Activated naive CD4-positive, alpha-beta T cell treated with anti-CD3 and anti-CD28 coated beads, Interleukin-2, amount 50 U/mL, for 72 hours (primary cell): Measurements from ENCODE around the gene DCTN2. TPM values are rescaled to one million over a fixed set of nuclear protein-coding genes. Genes with fewer than 3 reads are reported as not detected.
A peak's percentile ranks its signal among the peaks of the same experiment; 100 is the strongest.
"Not testable (repeated sequence)": the region's sequence is repeated elsewhere in the genome, so short reads cannot be mapped to it uniquely, and the experiment has no call there.

Experiments used
- ATAC-seq, 2 donors: fragments of 150-1000 bp; cut with Tn5 transposase; 2 replicates each; pipeline ENCODE4 v1.10.0; 2021; ENCODE audit warnings: mild to moderate bottlenecking in 2 of 2, moderate library complexity in 2 of 2
- DNase-seq, 2 donors: peaks; one replicate each; pipeline ENCODE4 v3.0.0; 2021 to 2022; ENCODE audit warnings: low spot score in 2 of 2
- H3K27ac Mint-ChIP-seq, 2 donors: one replicate each; pipeline ENCODE4 v1.8.0; 2022; ENCODE audit warnings: mild to moderate bottlenecking in 2 of 2, mixed read lengths in 2 of 2
- H3K36me3 Mint-ChIP-seq, 2 donors: one replicate each; pipeline ENCODE4 v1.8.0; 2022; ENCODE audit warnings: mixed read lengths in 2 of 2
- H3K9me3 Mint-ChIP-seq, 2 donors: one replicate each; pipeline ENCODE4 v1.8.0; 2022; ENCODE audit warnings: mixed read lengths in 2 of 2
- total RNA-seq, 2 donors: library from RNA; stranded (reverse); gene quantifications; one replicate each; pipeline ENCODE4 v1.2.3, GENCODE V29; 2022

The DCTN2 gene
- total RNA-seq, 2 donors from 2014 or later = 77.1 to 122 TPM

DNA sequence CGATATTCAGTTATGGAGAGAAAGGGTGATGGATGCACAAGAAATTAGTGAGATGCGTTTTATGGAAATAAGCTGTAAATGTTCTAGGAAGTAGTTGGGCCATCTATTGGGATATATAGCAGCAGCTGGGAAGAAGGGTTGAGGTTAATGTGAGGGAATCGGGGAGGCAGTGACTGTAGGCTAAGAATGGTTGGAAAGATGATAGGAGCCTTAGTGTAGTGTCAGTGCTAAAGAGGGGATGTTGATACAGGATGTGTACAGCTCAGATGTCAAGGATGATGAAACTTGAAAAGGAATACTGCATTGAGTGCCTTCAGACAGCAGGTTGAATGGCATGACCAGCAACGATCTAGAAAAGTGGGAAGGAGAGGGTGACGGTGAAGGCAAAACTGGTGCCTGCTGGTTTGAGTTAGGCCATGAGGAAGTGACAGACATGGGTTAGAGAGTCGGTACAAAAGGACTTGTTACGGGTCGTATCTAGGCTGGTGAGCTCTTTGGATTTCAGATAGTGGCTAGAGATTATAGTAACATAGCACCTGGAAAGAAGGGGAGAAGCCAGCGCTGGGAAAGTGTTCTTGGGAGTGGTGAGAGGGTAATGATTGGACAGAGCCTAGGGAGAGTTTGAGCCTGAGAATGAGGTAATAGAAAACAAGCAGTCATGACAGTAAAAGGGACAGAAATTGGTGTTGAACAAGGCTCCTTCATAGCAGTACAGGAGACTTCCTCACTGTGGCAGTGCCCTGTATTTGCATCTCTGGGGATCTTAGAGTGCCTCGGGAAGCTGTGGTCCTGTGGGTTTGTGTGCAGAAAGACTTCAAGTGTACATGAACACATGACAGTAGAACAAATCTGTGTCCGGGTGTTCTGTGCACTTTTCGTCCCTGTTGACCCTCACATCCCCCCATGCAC is 49.5 kb downstream of the DCTN2 start:
- H3K36me3 Mint-ChIP-seq = peaks cover 40 to 52% of the 10 kb centered on the region in 2 donors
- peaks cover 0 to 4% of the 10 kb centered on the region in 2 donors for H3K9me3 Mint-ChIP-seq
- ATAC-seq (no peak), DNase-seq (no peak)
- H3K27ac Mint-ChIP-seq = peak overlapping the region; percentile 6 to 65

DNA sequence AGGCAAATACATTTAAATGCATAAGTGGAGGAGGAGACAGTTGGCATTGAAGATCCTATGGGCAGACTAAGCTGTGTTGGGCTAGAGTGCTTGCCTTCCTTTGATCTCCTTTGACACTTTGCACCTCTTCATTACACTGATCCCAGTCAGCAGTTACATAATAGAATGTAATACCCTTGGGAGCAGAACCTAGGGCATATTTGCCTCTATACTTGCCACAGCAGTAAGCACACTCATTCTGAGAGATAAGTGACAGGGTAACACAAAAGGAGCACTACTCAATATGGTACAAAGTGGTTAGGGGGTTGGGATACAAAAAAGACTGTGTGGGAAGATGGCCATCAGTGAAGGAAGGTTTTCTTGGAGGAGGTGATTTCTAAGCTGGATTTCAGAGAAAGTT is 50.2 kb downstream of the DCTN2 start:
- Mint-ChIP-seq H3K36me3 (peaks cover 38 to 49% of the 10 kb centered on the region in 2 donors), H3K27ac (peak overlapping the region; percentile 6 to 53), H3K9me3 (peaks cover 0 to 4% of the 10 kb centered on the region in 2 donors)
- no peak for DNase-seq
- ATAC-seq = peak; percentile 64 to 75

GRCh38 chr12:57495051-57495701 is 51.8 kb downstream of the DCTN2 start:
- not testable (repeated sequence) for ATAC-seq, DNase-seq, H3K27ac Mint-ChIP-seq, H3K9me3 Mint-ChIP-seq
- peaks cover 34 to 50% of the 10 kb centered on the region in 2 donors for H3K36me3 Mint-ChIP-seq

- Mint-ChIP-seq H3K36me3 (peaks cover 36 to 47% of the 10 kb centered on the region in 2 donors), H3K9me3 (no peaks in the 10 kb centered on the region), H3K27ac (peak overlapping the region in 1 of 2 donors; percentile 46)
- DNase-seq = no peak
- no peak for ATAC-seq
These were observed 55.4 kb downstream of the DCTN2 start for GRCh38 chr12:57491393-57492280.

DNA sequence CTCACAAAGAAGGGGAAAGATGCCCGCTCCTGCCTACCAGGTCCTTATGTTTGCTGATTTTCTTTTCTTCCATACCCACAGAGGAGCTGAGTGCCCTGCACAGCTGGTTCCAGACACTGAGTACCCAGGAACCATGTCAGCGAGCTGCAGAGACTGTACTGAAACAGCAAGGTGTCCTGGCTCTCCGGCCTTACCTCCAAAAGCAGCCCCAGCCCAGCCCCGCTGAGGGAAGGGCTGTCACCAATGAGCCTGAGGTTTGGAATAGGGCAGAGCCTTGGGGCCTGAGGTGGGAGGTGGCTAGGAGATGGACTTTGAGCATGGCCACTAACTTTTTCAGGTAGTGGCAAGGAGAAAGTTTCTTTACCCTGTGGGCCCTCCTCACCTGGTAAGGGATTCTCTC is 56.9 kb downstream of the DCTN2 start:
- DNase-seq (no peak), ATAC-seq (no peak)
- Mint-ChIP-seq H3K9me3 (no peaks in the 10 kb centered on the region), H3K36me3 (peaks cover 36 to 47% of the 10 kb centered on the region in 2 donors), H3K27ac (no peak overlapping the region)

GRCh38 chr12:57489157-57489641 is 57.8 kb downstream of the DCTN2 start:
- peak overlapping the region; percentile 95 to 98 for H3K27ac Mint-ChIP-seq
- H3K36me3 Mint-ChIP-seq = peaks cover 36 to 47% of the 10 kb centered on the region in 2 donors
- ATAC-seq (peak in 1 of 2 donors; percentile 16), DNase-seq (no peak)
- no peaks in the 10 kb centered on the region for H3K9me3 Mint-ChIP-seq

DNA sequence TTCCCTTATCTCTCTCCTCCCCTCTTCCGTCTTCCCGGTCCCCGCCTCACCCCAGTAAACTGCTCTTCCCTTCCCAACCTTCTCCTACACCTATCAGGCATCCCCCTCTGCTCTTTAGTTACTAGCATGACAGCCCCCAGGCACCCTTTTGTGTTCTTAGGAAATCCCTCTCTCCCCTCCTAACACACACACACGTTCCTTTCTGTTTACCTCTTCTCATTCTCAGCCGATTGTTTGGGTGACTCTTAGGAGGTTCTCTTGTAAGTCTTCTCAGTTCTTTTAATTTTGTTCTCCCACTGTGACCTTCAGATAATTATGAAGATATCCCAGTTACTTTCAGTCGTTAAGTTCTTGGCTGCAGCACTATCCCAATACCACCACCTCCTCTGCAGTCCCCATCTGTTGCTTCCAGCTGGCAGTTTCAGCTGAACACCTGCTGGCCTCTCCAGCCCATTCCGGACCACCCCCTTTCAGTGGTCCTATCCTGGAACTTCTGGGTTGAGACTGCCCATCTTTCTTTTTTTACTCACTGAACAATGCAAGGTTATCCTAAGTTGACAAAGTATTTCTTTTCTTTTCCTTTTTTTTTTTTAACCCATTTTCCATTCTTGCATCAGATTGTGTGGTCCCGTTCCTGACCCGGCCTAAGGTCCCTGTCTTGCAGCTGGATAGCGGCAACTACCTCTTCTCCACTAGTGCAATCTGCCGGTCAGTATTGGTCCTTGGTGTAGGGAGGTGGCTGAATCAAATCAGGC is 58.4 kb downstream of the DCTN2 start:
- H3K36me3 Mint-ChIP-seq = peaks cover 36 to 47% of the 10 kb centered on the region in 2 donors
- peak overlapping the region; percentile 95 to 98 for H3K27ac Mint-ChIP-seq
- no peak for DNase-seq
- no peaks in the 10 kb centered on the region for H3K9me3 Mint-ChIP-seq
- no peak for ATAC-seq

DNA sequence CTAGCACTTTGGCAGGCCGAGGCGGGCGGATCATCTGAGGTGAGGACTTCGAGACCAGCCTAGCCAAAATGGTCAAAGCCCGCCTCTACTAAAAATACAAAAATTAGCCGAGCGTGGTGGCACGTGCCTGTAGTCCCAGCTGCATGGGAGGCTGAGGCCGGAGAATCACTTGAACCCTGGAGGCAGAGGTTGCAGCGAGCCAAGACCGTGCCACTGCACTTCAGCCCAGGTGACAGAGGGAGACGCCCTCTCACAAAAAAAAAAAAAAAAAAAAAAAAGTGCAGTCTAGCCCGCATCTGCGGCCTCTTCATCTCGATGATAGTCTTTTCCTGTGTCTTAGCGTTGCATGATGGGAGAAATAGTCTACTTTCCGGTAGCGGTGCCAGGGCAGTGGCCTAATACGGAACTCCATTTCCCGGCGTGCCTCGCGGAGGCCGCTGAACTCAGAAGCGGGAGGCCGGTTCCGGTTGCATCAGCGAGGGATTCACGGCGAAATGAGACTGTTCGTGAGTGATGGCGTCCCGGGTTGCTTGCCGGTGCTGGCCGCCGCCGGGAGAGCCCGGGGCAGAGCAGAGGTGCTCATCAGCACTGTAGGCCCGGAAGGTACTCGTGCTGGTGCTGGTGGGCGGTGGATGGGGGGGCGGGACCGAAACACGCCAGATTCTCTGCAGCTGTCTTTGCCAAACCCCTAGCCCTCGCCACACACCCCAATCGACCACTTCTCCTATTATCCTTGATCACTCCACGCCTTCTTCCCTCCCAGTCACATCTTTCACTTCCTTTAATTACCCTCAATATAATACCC is 59.2 kb downstream of the DCTN2 start, which contains the start of gene MARS1:
Gene MARS1, plus strand, starts transcription at position 472 of the 805 bp plus-strand sequence. Its CDS starts 23 bp downstream, at position 495.
- peak; percentile 95 to 98 for ATAC-seq
- Mint-ChIP-seq H3K27ac (peak within 1 kb of the TSS; percentile 95 to 98), H3K36me3 (peaks cover 36 to 44% of the 10 kb centered on the region in 2 donors), H3K9me3 (no peaks in the 10 kb centered on the region)
- peak; percentile 90 to 93 for DNase-seq

DNA sequence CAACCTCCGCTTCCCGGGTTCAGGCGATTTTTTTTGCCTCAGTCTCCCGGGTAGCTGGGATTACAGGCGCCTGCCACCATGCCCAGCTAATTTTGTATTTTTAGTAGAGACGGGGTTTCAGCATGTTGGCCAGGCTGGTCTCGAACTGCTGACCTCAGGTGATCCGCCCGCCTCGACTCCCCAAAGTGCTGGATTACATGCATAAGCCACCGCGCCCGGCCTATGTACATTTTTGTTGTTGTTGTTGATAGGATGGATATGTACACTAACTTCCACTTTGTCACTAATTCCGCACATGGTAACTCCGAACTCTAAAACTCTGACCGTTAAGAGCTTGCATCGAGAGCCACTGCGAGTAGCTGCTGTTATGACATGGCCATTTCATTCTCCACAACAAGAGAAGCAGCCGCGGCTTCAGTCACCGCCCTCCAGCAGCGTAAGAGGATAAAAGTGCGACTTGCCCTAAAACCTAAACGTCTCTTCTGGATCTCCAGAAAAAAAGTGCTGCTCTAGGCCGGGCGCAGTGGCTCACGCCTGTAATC is 59.9 kb downstream of the DCTN2 start:
- Mint-ChIP-seq H3K27ac (peak overlapping the region; percentile 95 to 98), H3K36me3 (peaks cover 36 to 38% of the 10 kb centered on the region in 2 donors), H3K9me3 (no peaks in the 10 kb centered on the region)
- DNase-seq (no peak), ATAC-seq (no peak)

- no peak for DNase-seq
- peaks cover 25 to 27% of the 10 kb centered on the region in 2 donors for H3K36me3 Mint-ChIP-seq
- H3K9me3 Mint-ChIP-seq = no peaks in the 10 kb centered on the region
- ATAC-seq = no peak
- H3K27ac Mint-ChIP-seq = no peak overlapping the region
These were observed 61.3 kb downstream of the DCTN2 start for GRCh38 chr12:57485695-57486094.

GRCh38 chr12:57483466-57483865 is 63.5 kb downstream of the DCTN2 start:
- H3K27ac Mint-ChIP-seq = no peak overlapping the region

GRCh38 chr12:57481671-57482070 is 65.3 kb downstream of the DCTN2 start:
- no peak for DNase-seq
- ATAC-seq = no peak
- Mint-ChIP-seq H3K9me3 (no peaks in the 10 kb centered on the region), H3K36me3 (peaks cover 16 to 30% of the 10 kb centered on the region in 2 donors), H3K27ac (peak overlapping the region; percentile 75 to 98)

More at GRCh38 chr12:57483466-57483865, 63.5 kb downstream of the DCTN2 start:
- DNase-seq (no peak), ATAC-seq (no peak)
- Mint-ChIP-seq H3K36me3 (peaks cover 11 to 19% of the 10 kb centered on the region in 2 donors), H3K9me3 (no peaks in the 10 kb centered on the region)
